HG02943 (cell line): ENCODE data around the gene MUC12.
"Not testable (repeated sequence)": the region's sequence is repeated elsewhere in the genome, so short reads cannot be mapped to it uniquely, and the experiment has no call there.

ENCODE experiments used
- ATAC-seq: cut with Tn5 transposase; IDR thresholded peaks from one replicate; pipeline ENCODE4 v1.9.1; 2021; ENCODE audit warnings: mild to moderate bottlenecking, low read depth, moderate library complexity; ENCODE audit not compliant: unreplicated experiment

Gene MUC12

DNA sequence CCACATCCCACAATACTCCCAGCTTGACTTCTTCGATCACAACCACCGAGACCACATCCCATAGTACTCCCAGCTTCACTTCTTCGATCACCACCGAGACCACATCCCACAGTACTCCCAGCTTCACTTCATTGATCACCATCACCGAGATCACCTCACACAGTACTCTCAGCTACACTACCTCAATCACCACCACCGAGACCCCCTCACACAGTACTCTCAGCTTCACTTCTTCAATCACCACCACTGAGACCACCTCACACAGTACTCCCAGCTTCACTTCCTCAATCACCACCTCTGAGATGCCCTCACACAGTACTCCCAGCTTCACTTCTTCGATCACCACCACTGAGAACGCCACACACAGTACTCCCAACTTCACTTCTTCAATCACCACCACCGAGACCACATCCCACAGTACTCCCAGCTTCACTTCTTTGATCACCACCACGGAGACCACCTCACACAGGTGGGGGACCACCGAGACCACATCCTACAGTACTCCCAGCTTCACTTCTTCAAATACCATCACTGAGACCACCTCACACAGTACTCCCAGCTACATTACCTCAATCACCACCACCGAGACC, 11.4 kb upstream of the MUC12 start:
- no peak for ATAC-seq

DNA sequence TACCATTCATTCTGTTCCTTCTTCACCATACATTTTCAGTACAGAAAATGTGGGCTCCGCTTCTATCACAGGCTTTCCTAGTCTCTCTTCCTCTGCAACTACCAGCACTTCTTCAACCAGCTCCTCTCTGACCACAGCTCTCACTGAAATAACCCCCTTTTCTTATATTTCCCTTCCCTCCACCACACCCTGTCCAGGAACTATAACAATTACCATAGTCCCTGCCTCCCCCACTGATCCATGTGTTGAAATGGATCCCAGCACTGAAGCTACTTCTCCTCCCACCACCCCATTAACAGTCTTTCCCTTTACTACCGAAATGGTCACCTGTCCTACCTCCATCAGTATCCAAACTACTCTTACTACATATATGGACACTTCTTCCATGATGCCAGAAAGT, 9.5 kb upstream of the MUC12 start:
- ATAC-seq, result no peak

DNA sequence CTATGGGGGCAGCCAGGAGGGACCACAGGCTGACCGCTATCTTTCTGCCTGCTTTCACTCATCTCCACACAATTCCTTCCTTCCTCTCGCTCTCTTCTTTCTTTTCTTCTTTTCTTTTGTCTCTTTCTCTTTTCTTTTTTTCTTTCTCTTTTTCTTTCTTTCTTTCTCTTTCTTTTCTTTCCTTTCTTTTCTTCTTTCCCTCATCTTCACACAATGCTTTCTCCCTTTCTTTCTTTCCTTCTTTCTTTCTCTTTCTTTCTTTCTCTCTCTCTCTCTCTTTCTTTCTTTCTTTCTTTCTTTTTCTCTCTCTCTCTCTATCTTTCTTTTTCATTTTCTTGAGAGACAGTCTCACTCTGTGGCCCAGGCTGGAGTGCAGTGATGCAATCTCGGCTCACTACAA, 6.8 kb upstream of the MUC12 start:
- ATAC-seq, result no peak

DNA sequence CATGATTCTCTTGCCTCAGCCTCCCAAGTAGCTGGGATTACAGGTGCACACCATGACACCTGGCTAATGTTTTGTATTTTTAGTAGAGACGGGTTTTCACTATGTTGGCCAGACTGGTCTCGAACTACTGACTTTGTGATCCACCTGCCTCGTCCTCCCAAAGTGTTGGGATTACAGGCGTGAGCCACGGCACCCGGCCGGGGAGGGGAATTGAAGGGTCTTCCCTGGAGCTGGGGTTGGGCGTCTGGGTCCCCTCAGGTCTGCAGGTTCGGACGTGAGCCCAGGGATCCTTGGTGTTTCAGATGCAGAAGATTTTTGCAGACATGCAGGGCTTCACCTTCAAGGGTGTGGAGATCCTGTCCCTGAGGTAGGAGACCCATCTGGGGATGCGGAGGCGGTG, 6.0 kb upstream of the MUC12 start:
- ATAC-seq, result no peak

DNA sequence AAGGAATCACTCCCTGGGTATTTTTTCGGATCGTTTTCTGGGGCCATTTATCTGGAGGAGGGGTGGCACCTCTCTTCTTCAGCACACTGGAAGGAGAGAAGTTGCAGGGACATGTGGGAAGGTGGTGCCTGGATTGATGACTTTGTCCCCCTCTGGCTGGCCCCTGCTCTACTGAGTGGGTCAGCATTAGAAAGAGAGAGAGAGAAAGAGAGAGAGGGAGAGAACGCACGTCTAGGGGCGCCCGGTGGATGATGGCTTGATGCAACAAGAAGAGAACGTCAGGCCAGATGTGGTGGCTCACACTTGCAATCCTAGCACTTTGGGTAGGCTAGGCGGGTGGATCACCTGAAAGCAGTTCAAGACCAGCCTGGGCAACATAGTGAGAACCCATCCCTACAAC, 5.5 kb upstream of the MUC12 start:
- no peak for ATAC-seq

DNA sequence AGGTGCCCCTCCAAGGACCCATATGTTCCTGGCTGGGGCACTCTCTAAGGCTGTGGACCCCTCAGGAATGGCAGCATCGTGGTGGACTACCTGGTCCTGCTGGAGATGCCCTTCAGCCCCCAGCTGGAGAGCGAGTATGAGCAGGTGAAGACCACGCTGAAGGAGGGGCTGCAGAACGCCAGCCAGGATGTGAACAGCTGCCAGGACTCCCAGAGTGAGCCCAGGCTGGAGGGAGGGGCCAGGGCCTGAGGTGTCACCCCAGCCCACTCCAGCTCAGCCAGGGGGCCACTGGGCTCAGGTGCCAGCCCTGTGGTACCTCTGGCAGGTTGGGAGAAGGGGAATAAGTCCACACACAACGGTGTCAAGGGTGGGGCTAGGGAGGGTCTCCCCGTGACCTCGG, 4.7 kb upstream of the MUC12 start:
- no peak for ATAC-seq

DNA sequence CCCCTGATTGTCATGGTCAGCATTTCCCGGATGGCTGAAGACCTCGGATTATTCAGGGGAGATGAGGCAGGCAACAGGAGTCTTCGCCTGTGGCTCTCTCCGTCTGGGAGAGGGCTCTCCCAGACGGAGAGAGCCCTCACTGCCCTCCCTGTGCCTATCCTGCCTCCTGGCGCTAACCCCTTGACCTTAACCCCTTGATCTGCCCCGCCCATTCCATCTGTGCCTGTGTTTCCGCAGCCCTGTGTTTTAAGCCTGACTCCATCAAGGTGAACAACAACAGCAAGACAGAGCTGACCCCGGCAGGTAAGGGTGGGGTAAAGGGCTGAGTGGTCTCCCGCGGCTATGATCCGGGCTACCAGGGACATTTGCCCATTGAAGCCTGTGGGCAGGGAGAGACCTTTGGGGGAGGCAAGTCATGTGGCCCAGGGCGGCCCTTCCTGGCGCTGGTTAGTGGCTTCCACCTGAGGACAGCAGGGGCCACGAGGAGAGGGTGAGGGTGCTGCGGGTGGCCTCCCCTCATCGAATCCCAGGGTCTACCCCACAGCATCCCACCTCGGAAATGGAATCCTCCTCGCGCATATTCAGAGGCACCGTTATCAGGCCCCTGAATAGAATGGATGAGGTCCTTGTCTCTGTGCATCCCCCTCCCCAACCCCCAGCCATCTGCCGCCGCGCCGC, 4.2 kb upstream of the MUC12 start:
- no peak for ATAC-seq

DNA sequence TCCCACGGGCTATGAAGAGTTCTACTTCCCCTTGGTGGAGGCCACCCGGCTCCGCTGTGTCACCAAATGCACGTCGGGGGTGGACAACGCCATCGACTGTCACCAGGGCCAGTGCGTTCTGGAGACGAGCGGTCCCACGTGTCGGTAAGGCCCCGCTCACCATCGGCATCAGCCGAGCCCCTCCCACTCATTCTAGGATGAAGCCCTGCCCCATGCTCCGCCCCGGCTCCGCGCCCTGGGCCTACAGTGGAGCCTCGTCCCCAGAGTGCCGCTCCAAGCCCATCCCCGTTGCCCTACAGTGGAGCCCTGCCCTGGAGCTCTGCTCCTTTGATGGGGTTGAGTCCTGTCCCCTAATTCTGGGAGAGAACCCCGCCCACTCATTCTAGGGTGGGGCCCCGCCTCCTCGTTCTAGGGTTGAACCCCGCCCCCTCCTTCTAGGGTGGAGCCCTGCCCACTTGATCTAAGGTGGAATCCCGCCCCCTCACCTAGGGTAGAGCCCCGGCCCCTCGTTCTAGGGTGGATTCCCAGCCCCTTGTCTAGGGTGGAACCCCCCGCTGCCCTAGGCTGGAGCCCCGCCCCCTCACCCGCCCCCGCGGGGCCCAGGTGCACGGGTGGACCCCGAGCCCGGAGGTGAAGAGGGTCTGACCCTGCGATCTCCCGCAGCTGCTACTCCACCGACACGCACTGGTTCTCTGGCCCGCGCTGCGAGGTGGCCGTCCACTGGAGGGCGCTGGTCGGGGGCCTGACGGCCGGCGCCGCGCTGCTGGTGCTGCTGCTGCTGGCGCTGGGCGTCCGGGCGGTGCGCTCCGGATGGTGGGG, 3.4 kb upstream of the MUC12 start:
- ATAC-seq, result no peak

DNA sequence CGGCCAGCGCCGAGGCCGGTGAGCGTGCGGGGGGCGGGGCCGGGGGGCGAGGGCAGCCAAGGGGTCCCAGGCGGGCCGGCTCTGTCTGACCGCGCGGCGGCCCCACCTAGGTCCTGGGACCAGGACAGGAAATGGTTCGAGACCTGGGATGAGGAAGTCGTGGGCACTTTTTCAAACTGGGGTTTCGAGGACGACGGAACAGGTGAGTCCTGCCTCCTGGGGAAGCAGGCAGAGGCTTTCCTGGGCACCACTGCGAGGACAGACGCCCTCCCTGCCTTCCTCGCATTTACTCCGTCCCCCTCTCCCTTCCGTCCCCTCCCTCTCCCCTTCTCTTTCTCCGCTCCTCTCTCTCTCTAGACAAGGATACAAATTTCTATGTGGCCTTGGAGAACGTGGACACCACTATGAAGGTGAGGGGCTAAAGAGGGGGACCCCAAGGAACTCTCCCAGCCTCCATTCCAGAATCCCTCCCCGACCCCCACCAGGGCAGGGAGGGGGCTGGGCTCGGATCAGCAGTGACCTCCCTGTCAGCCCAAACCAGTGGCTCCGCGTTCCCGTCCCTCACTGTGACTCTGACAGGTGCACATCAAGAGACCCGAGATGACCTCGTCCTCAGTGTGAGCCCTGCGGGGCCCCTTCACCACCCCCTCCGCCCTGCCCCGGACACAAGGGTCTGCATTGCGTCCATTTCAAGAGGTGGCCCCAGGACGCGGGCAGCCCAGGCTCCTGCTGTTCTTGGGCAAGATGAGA, 2.6 kb upstream of the MUC12 start:
- no peak for ATAC-seq

DNA sequence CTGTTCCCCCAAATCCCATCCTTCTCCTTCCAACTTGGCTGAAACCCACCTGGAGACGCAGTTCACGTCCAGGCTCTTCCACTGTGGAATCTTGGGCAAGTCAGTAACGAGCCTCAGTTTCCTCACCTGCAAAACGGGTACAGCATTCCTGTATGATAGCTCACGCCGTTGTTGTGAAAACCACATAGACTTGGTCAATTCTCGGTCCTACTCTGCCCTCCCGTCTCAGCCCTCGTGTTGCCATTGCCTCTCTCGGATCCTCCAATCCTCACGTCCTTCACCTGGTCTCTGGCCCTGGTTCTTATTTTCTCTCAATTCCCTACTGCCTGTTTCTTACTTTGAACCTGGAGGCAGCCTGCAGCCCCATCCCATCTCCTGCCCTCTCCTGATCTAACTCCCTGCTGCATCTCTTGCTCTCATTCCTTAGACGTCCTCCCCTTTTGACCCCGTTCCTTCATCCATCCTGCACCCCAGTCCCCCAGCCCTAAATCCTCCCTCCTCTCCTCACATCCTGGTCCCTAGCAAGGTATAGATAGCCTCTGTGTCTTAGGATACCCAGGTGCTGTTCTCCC, 2.0 kb upstream of the MUC12 start:
- no peak for ATAC-seq

DNA sequence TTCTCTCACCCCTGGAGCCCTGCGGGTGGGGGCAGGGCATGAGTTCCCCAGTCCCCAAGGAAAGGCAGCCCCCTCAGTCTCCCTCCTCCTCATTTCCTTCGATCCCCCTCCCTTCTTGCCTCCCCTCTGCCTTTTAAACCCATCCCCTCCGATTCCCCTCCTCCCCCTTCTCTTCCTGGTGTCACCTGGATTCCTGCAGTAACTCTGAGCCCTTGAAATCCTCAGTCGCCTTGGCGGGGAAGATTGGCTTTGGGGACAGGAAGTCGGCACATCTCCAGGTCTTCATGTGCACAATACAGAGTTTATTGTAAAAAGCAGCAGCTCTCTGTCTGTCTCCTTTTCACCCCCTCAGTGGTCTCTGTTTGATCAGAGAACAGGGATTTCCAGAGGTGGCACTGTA, 1.3 kb upstream of the MUC12 start:
- ATAC-seq, result no peak

DNA sequence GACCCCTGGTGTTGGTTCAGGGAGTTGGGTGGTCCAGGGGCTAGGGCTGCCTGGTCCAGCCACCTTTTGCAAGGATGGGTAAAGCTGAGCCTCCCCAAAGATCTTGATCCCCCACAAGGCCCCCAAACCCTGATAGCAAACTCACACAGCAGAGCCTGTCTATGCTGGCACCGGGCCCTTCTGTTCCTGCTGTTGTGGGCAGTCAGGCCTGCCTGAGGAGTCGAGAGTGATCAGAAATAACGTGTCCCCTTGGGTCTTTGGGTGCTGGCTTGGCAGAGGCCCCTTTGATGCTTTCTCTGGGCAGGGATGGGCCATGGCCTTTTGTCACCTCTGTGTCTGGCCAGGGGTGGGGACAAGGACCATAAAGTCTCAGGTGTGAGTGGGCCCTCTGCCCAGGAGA, 715 bp upstream of the MUC12 start:
- ATAC-seq, result no peak

DNA sequence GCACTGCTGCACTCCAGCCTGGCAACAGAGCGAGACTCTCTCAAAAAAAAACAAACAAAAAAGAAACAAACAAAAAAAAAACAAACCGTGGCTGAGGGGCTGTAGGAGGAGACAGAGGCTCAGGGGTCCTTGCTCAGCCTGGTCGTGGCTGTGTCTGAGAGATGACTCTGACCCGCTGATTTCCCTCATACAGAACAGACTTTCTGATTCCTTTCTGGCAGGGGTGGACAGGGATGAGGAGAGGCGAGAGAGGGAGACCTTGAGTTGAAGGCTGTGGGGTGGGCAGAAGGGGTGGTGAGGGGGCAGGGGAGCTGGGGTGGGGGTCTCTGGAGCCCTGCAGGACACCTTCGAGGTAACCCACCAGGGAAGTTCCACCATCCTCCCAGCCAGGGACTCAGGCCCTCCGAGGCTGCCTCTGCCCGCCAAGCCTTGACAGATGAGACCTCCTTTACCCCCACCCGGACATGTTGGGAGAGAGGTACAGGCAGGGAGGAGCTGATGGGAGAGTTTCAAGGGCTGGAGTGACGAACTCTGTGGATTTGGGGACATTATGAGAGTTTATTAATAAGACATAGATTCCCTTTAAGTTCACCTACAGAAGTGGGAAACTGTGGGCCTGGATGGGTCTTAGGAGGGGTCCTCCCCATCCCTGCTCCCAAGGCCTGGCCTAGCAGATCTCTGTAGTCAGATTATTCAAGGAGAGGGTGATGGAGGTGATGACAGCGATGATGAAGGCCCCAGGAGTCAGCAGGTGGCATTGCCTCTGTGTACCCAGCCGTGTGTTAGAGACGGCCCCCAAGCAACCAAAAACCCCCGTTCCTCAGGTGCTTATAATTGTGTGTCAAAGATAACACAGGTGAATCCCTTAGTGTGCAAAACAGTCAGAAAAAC, 2.0 kb downstream of the MUC12 start:
- ATAC-seq, result no peak

DNA sequence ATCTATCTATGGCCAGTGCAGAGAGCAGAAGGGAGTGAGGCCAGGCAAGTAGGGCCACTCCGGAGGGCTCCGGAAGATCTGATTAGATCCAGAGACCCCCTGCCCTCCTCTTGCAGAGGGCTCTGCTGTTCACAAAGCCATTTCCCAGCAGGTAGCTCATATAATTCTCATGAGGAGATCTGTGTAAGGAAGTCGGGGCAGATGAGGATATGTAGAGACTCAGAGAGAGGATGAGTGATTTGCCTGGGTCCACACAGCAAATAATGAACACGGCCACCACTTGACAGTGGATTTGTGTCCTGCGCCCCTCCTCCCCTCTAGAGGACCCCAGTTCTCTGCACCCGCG, 2.6 kb downstream of the MUC12 start:
- no peak for ATAC-seq

DNA sequence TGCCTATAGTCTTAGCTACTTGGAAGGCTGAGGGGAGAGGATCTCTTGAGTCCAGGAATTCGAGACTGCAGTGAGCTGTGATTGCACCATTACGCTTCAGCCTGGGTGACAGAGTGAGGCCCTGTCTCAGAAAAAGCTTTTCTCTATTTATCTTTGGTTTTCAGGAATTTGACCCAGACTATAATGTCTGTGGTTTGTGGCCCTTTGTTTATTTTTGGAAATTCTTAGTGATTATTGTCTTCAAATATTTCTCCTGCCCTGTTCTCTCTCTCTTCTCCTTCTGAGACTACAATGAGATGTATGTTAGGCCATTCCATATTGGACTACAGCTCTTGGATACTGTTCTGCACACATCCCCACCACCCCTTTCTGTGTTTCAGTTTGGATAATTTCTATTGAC, 4.7 kb downstream of the MUC12 start:
- no peak for ATAC-seq

DNA sequence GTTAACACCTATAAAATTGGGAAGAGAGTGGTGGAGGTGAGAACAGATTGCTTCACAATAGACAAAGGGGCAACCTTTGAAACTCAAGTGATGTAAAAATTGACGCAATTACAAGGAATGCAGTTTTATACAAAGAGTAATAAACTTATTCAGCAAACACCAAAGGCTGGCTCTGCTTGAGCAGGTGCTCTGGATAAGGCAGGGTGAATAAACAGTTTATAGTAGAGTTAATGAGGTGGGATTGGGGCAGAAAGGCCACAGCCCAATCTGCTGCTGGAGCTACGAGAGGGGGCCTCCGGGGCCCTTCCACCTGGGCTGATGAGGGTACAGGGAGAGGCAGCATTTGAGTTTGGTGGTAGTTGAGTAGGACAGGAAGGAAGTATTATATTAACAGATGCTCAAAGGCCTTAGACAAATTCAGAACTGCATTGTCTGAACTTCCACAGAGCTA, 6.0 kb downstream of the MUC12 start:
- ATAC-seq, result no peak

DNA sequence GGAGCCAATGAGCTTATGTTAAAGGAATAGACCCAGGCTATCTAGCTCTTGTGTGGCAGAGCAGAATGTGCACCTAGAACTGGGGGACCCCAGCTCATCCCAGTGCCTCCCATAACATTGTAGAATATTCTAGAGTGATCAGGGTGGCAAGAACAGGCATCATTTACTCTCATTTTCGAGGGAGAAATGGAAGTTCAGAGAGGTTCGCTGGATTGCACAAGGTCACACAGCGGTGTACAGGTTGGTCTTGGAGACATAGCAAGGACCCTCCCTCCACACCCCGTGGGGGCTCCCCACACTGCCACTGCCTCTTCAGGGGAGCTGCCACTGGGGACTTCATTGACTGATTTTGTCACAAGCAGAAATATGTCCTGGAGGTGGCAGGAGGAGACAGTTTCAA, 8.9 kb downstream of the MUC12 start:
- ATAC-seq, result no peak

DNA sequence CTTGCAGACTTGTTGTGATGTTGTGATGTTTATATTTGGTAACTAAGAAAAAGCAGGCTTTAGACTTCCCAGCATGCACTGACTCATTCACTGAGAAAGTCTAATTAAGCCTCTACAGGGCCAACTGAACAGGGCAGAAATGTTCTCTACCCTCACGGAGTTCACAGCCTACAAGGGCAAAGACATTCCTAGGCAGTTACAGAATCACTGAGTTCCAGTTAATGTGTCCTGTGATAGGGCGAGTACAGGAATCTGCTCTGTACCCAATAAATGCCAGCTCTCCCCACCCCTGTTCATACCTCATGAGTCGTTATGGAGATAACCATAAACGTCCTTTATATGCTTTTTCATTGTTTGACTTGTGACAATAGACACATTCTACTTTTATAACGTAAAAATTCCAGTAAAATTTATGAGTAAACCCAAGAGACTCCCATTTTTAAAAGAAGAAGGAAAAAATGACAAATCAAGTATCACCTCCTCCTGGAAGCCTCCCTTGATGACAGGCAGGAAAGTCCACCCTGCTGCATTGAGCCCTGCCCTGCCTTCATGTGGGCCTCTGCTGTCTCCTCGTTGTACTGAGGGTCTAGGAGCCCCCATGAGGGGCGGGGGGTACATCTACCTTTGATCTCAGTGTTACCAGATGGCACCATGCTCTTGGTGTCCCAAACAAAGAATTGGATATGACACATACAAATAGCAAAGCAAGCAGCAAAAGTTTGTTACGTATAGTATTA, 14.3 kb downstream of the MUC12 start:
- ATAC-seq, result no peak

DNA sequence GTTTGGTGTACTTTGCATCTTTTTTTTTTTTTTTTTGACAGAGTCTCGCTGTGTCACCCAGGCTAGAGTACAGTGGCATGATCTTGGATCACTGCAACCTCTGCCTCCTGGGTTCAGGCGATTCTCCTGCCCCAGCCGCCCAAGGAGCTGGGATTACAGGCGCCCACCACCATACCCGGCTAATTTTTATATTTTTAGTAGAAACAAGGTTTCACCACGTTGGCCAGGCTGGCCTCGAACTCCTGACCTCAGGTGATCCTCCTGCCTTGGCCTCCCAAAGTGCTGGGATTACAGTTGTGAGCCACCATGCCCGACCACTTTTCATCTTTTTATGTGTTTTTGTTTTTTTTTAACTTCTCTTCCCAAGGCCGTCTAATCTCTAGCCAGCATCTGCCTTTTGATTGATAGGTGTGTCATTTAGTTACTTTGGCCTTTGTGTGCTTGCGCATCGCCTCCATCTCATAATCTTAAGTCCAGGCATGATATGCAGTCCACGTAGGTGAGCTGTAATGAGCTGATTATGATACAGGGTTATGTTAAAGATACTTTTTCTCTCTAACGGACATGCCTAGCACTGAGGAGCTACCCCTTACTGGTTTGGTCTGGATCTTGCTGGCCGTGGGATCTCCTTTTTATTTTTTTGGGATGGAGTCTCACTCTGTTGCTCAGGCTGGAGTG, 15.0 kb downstream of the MUC12 start:
- ATAC-seq, result not testable (repeated sequence)
